HG03520 (cell line): ENCODE results near the gene PRKCD.

Experiments
- ATAC-seq: cut with Tn5 transposase; IDR thresholded peaks from one replicate; pipeline ENCODE4 v1.9.1; 2021; ENCODE audit warnings: mild to moderate bottlenecking, moderate library complexity; ENCODE audit not compliant: unreplicated experiment

PRKCD gene

DNA sequence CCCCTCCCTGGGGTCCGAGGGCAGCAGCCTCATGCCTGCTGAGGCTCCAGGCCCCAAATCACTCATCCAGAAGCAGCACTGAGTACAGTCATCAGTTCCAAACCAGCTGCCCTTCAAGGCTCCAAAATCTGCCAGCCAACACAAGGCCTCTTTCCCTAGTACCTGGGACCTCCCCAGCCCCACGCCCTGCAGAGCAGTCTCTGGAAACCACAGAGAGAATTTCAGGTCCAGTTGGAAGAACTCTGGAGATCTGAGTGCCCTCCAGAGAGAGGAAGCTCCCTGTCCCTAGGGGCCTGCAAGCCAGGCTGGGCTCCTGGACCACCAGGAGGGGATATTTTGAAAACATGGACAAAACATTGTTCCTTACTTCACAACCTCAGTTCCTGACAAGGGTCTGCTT is 68.6 kb downstream of the PRKCD start:
- no peak for ATAC-seq

DNA sequence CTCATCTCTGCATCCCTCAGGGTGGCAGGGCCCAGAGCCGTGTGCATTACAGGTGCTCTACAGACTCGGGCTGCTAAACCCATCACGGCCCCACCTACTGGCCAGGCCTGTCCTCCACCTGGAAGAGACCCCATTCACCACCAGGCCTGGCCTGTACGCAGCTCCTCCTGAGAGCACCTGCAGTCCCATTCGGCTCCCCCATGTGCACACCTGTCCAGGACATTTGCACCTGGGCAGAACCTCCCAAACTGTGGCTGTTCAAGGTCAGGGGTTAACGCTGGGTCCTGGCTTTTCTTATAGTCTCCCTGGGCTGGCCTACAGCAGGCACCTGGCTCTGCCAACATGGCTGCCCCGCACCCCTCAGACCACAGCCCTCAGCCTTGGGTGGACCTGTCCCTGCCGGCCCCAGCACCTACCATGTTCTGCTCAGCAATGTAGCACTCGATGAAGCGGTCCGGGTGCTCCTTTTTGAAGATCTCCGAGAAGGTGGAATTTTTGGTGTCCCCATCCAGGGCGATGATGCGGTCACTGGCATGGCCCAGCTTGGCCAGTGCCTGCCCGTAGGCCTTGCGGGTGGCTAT is 69.1 kb downstream of the PRKCD start:
- no peak for ATAC-seq

DNA sequence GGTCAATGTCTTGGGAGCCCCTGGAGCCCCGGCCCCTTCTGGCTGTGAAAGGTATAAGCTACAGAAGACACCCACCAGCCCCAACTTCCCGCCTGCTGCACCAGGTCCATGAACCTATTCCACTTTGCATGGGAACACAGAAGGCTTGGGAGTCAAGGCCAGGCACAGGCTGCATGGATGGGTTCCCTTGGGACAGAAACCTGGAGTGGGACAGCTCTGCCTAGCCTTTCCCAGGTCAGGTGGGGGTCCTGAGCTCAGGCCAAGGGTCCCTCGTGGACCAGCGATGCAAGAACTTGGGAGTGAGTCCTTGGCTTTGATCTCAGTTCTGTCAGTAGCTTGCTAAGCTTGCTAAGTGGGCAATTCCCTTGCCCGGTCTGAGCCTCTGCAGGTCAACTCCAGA is 69.8 kb downstream of the PRKCD start:
- ATAC-seq = no peak

DNA sequence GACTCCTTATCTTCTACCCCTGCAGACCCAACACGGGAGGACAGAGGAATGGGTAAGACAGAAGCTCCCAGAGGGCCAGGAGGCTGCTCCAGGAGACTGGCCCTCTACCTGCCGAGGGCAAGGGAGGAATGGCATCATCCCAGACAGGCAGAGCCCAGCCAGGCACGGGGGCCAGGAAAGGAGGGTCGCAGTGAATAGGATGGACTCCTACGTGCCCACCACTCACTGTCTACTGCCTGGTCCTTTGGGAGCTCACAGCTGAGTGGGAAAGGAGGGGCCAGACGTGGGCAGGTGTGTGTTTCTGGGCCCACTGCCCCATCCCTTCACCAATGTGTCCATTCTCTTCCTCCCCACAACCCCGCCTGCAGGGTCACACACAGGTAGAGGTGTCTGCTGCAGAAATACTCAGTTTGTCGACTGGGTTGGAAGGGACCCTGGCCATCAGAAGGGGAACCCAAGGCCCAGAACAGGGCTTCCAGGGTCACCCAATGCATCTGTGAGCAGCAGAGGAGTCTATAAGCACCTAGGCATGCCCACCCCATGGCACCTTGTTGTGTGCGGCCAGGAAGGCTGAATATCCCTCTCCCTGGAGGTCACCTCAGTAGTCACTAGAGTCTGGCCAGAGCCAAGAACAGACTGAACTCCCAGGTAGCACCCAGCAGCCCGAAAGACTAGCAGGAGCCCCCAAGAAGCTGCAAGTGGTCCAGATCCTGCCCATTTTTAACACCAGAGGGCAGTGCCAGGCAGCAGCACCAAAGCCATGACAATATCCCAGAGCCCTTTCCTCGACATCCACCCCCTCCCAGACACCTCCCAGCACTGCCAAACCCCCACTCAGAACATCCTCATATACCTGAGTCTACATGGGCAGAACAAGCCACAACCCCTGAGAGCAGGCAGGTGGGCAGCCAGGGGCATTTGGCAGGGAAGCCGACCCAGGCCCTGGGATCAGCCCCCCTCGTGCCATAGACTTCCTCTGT is 70.8 kb downstream of the PRKCD start:
- no peak for ATAC-seq

DNA sequence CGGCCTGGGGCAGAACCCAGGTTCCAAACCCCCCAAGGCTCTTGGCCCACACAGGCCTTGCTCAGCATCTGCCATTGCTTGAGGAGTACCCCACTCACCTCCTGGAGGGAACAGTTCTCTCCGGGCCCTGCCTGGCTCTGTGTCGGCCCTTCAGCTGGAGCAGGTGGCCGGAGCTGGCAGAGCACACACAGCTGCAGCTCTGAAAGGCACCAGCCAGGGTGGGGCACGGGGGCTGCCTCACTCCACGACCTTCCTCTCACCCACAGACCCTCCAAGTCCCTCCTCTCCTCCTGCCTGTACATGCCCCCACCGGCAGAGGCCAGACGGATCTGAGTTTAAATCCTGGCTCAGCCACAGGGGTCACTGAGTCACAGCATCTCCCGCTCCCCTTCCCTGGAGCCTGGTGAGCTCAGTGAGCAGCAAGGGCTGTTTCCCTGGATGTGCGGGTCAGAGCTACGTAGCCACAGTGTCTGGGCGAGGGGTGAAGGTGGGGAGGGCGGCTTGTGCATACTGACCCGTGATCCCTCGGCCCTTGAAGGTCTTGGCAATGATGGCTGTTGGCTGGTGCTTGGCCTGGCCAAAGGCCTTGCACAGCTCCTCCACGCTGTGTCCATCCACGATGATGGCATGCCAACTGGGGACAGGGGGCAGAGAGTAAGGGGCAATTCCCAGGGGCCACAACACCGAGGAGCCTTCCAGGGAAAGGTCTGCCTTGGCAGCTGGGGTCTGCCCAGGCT is 71.8 kb downstream of the PRKCD start:
- ATAC-seq = no peak

DNA sequence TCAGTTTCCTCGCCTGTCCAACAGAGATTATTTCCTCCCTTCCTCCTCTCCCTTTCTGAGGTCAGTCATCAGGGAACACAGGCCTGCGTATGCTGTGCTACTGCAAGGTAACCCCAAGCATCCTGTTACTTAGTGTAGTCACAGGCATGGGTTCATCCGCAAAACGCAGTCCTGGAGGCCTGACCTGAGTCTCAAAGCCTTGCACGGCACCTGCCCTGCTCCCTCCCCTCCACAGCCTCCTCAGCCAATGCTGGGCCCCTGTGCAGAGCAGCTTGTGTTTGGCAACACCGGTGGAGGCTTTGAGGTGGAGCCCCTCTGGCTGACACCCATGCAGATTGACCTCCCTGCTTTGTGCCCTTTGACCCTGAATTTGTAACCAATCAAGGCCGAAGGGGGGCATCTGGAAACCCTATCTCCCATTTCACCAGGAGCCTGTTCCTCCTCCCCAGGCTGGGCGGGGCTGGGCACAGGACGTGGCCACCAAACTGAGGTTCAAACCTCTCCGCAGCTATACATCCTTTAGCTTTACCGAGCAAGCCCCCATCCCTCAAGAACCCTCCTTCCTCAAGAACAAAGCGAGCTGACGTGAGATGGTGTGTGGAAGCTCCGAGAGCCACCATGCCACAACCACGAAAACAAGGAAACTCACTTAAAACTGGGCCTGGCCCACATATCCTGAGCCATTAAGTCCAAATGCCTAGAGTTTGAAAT is 73.3 kb downstream of the PRKCD start:
- no peak for ATAC-seq

DNA sequence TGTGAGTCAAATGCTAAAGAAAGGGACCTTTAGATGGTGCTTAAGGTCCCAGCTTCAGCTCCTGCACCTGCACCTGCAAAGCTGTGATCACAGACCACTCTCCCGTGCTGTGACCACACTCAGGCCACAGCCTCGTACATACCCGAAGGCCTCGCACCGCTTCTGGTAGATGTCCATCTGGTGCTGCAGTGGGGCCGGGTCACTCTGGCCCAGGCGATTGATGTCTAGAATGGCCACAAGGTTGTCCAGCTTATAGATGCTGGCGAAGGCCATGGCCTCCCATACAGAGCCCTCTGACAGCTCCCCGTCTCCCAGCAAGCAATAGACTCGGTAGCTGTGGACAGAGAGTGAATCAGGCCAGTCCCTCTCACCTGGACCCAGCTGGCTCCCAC is 73.8 kb downstream of the PRKCD start:
- ATAC-seq = no peak

DNA sequence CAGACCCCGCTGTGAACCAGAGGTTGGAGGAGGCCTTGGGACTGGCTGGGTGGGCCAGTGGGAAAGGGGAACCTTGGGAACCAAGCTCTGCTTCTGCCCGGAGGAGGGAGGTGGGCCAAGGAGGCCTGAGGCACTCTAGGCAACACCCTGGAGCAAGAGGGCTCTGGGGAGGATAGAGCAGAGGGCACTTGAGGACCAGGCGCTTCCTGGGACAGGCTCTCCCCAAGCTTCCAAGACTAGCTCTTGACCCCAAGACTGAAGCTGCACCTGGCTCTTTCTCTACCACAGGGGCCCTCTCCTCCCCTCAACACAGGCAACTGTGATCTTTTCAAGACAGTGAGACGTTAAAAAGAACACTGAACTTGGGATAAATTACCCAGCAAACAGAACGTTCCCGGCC is 74.5 kb downstream of the PRKCD start:
- ATAC-seq = no peak

DNA sequence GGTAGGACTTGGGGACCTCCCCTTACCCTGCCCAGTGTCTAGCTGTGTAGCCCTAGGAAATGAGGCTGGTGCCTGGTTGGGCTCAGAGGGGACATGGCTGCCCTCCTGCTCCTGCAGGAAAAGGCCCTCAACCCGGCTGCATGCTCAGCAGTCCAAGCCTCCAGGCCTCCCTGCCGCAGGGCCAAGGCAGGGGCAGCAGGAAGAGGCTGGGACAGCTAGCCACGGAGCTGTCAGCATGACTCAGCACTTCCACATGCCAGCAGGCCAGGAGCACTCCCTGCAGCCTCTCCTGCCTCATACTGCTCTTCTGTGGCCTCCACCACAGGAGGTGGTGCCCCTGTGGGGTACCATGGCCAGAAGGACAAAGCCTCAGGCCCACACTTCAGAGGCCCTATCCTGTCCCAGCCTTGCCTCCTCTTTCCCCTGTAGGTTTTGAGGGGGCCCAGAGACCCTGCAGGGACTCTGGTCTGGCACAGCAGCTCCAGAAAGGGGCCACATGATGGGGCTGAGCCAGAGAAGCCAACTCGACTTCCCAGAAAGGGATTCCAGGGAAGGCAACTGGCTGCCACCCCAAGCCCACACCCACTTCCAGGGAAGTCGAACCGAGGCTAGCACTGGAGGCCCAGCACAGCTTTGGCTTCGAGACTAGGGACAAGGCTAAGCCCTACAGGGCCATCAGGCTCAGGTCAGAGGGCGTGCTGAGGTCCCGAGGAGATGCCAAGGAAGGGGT is 75.3 kb downstream of the PRKCD start:
- ATAC-seq = no peak

DNA sequence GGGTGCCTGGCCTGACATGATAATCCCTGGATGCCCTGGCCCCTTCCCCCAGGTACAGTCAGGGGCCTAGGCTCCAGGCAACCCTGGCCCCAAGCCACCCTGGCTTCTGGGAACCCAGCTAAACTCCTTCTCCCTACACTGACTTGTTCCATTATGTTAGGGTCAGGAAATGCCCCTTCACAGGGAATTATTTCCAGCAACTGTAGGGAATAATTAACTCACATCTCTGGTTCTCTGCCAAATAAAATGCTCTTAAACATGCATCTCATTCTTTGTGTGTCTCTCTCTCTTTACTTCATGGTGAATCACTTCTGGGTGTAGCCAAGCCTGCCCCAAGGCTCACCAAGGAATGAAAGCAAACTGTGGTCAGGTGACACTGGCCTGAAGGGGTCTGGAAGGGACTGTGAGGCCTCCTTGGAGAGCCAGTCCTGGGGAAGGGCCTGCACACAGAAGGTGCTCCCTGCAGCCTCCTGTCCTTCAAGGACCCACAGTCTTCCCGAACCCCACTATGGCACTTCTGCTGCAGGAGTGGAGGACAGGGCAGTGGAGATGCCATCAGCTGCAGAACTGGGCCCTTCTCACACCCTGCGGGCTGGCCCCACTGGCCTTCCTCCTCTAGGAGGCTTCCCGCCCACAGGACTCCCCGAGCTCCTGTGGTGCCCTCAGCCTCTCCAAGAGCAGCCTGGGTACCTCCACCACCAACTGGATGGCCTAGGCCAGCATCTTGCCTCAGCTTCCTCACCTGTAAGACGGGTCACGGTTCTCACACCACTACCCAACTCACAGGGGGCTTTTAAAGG is 77.2 kb downstream of the PRKCD start:
- ATAC-seq = no peak

DNA sequence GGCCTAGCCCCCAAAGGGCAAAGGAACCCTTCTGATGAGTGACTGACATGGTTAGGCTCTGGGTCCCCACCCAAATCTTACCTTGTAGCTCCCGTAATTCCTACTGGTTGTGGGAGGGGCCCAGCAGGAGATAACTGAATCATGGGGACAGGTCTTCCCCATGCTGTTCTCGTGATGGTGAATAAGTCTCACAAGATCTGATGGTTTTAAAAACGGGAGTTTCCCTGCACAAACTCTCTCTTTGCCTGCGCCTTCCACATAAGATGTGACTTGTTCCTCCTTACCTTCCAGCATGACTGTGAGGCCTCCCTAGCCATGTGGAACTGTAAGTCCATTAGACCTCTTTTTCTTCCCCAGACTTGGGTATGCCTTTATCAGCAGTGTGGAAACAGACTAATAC is 77.9 kb downstream of the PRKCD start:
- no peak for ATAC-seq

DNA sequence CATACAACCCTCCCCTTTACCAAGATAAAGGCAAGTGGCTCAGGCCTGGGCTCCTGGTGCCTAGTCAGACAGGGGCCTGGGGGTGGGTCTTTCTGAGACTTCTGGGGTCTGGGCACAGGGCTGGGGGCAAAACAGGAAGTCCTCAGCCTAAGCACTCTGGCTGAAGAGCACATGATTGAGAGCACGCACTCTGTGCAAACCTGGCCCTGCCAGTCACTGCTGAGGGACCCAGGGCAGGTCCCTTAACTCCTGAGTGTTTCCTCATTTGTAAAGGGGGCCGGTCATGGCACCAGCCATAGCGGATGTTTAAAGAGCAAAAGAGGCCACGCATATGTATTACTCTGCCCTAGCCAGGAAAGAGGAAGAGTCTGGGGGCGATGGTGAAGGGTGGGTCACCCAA is 78.8 kb downstream of the PRKCD start:
- no peak for ATAC-seq

DNA sequence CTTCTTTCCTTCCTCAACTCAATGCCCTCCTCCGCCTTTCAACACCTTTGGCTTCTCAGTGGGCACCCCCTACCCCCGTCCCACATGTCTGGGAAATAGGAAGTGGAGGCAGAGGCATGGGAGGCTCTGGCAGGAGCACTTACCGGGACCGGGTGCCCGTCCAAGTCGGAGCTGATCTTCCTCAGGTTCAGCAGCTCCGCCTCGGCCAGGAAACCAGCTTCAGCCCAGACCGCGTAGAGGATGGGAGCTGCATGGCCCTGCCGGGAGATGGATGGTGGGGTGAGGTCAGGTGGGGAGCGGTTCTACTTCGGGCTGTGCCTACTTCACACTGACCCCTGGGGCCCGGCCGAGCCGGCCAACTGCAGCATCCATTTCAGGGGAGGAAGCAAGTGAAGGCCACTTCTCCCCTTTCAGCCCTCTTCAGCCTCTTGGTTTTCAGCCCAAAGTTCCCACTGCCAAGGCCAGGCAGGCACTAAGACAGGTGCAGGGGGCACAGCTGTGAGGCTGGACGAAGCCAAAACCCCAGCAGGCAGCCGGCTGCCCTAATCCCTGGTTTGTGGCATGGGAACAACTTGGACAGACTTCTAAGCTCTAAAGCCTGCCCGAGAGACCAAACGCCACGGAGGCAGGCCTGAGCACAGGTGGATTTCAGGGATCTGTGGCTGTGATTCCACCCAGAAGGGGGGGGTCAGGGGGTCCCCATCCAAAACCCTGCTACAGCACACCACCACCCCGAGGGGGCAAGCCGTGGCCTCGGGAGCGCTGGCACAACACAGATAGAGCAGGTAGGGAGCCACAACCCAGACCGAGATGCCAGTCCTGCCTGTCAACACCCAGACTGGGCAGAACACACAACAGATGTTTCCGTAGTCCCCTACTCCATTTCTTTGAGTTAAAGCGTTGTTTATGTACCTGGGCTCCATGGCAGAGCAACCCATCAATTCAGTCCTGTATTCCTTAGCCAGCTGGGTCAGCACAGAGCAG is 80.3 kb downstream of the PRKCD start:
- ATAC-seq = no peak

DNA sequence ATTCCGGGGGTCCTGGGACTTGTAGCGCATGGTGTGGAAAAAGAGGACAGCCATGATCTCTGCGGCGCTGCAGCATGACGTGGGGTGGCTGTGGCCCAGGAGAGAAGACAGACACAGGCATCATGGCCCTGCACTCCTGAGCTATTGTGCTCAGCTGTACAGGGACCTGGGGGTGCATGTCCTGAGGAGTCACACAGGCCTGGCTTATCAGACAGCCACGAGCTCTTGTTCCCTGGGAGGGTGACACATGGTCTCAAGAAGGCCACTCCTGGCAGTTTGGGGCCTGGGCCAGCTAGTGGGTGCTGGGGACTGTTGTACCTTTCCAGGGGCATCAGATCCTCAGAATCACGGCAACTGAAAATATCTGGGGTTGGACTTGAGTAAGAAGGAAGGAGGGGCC is 81.1 kb downstream of the PRKCD start:
- ATAC-seq = no peak
